Heart left ventricle (tissue), 13 donors: Measurements from ENCODE around the gene TMBIM6.

ENCODE experiments used
- CTCF ChIP-seq, 12 donors: fragments of 200-600 bp; sonication (generic) in 4 of 12; IDR thresholded peaks; one replicate each; pipeline versions ENCODE4 v1.5.0 to v1.8.0; 2018 to 2022; ENCODE audit warnings: antibody characterized with exemption in 12 of 12, mild to moderate bottlenecking in 5 of 12
- POLR2A ChIP-seq, 2 donors: fragments of 450-650 bp; IDR thresholded peaks; one replicate each; pipeline ENCODE4 v1.6.1; 2017; ENCODE audit warnings: antibody characterized with exemption in 2 of 2, mild to moderate bottlenecking in 2 of 2, moderate library complexity in 2 of 2
- donor health status: ischemic (EF 13 %, LVEDD 7.1; RV severe dilation, severe dysfunction).
- donor health status: DM: no; HTN: yes; CAD: no.
- donor health status: DM: no; HTN: no; CAD: no.
- donor health status: ischemic (EF 25% LVEDD 6.9; RV normal size, moderate dysfunction).
- donor health status: ischemic (EF 25% LVEDD 5.7; RV mildly dilated, moderate dysfunction).
- donor health status: ischemic (EF 35%, LVEDD 5.7; RV mildly dilated, moderate dysfunction).
- donor health status: nonischemic (EF 11% LVEDD 7.7; RV severe dilation, severe dysfunction).
- donor health status: DM: yes; HTN: yes; CAD: no.
- donor health status: PGD.
- donor health status: ischemic (EF 29% LVEDD 5.4; RV normal size, mild dysfunction).
- donor health status: nonischemic (EF 23%, LVEDD 6.1; RV moderate dilation, normal function).

DNA sequence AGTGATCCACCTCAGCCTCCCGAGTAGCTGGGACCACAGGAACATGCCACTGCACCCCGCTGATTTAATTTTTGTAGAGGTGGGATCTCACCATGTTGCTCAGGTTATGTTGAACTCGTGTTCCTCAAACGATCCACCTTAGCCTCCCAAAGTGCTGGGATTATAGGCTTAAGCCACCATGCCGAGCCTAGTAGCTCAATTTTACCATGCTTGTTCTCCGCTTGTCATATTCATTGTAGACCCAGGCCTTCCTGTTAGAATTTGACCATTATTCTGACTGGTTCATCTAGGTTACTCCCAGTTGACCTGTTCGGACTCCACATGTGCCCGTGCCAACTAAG, 24.7 kb downstream of the TMBIM6 start:
- TF ChIP-seq CTCF (IDR thresholded peaks at IDR 0.05) (no peak), POLR2A (IDR thresholded peaks at IDR 0.05) (no peak)
